NCI-H748 (cell line): ENCODE measurements around the gene MINDY4.

Experiments
- DNase-seq: peaks from one replicate; lab custom pipeline; 2025; ENCODE audit not compliant: unreplicated experiment; lab: John Stamatoyannopoulos, UW

MINDY4 gene

GRCh38 chr7:30771880-30772425, 736 bp downstream of the MINDY4 start:
- peak; percentile 69 for DNase-seq

GRCh38 chr7:30772984-30773383, 1.8 kb downstream of the MINDY4 start:
- no peak for DNase-seq

GRCh38 chr7:30775992-30776391, 4.8 kb downstream of the MINDY4 start:
- DNase-seq, result no peak

GRCh38 chr7:30776971-30777370, 5.8 kb downstream of the MINDY4 start:
- no peak for DNase-seq

DNA sequence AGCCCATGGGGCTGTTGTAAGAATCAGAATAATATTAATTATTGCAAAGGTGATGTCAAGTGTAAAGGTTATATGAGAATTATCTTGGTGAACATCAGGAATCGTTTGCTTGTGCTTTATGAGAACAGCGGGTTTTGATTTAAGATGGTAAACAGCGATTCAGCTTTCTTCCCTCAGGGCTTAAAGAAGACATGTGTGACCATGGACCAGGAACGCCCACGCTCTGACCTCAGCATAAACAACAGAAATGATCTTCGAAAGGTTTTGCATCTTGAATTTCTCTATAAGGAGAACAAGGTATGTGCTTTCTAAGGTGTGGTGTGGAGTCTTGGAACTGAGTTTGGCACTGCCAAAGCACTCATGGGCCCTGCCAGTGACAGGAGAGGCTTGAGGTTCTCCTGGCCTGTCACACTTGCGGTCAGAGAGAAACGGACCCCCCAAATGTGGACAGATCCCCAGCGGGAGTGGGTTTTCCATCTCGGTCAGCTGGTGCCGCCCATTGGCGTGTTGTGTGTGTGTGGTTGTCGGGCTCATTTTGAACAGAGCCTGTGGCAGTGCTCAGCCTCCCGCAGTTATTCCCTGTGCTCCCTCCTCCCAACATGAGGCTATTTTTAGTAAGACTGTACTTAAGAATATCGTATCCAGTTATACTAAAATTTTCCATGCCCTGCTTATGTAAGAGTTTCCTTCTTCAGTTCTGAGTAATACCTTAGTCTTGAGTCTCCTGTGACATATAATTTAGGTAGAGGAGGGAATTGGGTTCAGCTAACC, 7.2 kb downstream of the MINDY4 start:
- DNase-seq, result no peak

DNA sequence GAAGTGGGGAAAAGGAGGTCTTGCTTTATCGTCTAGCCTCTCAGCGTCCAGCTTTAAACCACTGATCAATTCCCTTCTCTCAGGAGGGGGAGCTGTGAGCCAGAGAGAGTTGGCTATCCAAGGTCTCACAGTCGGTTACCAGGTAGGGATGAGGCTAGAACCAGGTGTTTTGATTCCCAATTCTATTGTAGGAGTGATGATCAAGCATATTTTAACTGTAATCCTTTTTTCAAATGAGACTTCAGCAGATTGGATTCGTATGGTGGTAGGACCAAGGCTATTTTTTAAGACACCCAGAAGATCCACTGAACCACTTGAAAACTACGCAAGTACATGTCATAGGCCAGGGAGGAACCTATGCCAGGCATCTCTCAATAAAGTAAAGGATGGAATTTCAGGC, 8.4 kb downstream of the MINDY4 start:
- DNase-seq, result no peak

DNA sequence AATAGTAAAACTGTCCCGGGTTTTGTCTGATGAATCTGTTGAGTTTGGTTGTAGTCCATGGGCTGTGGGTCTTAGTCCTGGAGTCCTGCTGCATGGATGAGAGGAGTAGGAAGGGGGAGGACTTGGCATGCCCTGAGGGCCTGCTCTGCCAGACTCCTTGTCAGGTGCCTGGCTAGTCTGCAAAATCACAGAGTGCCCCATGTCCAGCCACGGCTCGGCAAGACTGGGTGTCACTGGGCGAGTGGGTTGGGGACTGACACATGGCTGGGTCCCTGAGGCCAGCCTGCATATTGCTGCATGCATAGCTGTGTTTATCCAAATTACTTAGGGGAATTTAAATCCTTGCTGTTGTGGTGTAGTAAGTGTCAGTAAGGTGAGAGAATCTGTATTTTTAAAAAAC, 9.7 kb downstream of the MINDY4 start:
- DNase-seq, result no peak

DNA sequence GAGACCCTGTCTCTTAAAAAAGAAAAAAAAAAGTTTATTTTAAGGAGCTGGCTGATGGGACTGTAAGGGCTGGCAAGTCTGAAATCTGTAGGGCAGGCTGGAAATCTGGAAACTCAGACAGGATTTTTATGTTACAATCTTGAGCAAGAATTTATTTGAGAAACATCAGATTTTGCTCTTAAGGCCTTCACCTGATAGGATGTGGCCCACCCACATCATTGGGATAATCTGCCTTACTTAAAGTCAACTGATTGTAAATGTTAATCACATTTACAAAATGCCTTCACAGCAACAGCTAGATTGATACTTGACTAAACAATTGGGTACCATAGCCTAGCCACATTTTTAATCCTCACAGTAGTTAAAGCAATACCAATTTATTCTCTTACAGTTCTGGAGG, 11.5 kb downstream of the MINDY4 start:
- DNase-seq, result no peak

GRCh38 chr7:30785786-30786185, 14.6 kb downstream of the MINDY4 start:
- no peak for DNase-seq

DNA sequence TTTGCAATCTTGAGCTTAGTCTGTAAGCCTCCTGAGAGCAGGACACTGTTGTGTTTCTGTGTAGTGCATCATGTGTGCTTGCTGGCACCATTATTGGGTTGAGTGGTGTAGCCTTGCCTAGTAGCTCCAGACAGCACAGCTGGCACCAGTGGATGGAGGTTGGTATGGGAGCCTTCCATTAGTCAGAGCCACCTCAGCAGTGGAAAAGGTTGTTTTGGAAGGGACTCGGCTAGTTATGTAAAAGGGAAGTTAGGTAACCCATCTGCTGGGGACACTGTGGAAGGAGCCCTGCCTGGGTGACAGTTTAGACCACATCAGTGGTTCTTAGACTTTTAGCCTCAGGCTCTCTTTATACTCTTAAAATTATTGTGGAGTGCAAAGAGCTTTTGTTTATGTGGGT, 16.3 kb downstream of the MINDY4 start:
- DNase-seq, result no peak

GRCh38 chr7:30788640-30789333, 17.6 kb downstream of the MINDY4 start:
- DNase-seq, result no peak

DNA sequence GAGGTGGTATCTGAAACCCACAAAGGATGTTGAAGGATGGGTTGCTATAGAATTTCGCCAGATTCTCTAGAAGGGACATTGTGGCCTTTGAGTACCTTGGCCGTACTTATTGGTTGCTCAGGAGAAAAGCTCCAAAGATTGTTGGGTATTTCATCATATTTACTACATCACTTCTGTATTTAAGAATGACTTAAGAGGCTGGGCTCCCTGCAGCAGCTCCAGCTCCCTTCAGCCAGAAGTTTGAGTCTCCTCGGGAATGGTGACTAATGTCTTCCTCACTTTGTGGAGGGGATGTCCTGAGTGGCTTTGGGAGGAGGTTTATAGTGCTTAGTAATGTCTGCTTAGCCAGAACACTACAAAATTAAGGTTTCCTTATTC, 18.1 kb downstream of the MINDY4 start:
- DNase-seq, result no peak

GRCh38 chr7:30790356-30790755, 19.1 kb downstream of the MINDY4 start:
- no peak for DNase-seq

DNA sequence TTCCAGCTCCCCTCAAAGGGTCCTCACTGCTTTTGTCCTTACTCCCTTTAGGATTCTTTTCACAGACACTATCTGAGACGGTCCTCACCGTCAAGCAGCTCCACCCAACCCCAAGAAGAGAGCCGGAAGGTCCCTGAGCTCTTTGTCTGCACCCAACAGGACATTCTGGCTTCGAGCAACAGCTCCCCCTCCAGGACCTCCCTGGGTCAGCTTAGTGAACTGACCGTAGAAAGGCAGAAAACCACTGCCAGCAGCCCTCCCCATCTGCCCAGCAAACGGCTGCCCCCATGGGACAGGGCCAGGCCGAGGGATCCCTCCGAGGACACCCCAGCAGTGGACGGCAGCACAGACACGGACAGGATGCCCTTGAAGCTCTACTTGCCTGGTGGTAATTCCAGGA, 19.9 kb downstream of the MINDY4 start:
- DNase-seq, result no peak

DNA sequence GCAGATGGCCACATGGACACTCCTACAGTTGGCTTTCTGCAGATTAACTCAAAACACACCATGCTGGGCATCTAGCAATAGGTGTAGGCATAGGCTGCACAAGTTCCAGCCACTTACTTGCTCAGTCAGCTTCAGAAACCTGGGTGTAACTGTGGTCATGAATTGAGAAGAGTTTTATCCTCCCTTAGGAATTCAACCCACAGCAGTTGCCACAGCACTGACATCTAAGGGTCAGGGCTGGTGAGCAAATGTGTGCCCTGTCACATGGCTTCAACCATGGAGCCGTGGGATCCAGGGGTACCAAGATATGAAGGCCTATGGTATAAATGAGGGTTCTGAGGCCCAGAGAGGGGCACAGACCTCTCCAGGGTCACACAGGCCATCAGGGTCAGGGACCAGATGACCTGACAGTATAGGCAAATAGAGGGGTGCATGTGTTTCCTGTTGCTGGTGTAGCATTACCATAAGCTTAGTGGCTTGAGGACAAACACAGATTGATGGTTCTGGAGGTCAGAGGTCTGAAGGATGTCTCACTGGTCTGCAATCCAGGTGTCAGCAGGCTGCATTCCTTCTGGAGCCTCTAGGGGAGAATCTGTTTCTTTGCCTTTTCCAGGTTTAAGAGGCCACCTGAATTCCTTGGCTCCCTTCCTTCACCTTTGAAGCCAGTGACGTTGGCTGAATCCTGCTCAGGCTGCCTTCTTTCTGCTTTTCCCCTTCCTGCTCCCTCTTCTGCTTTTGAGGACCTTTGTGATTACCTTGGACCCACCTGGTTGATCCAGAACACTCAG, 24.1 kb downstream of the MINDY4 start:
- DNase-seq, result no peak

DNA sequence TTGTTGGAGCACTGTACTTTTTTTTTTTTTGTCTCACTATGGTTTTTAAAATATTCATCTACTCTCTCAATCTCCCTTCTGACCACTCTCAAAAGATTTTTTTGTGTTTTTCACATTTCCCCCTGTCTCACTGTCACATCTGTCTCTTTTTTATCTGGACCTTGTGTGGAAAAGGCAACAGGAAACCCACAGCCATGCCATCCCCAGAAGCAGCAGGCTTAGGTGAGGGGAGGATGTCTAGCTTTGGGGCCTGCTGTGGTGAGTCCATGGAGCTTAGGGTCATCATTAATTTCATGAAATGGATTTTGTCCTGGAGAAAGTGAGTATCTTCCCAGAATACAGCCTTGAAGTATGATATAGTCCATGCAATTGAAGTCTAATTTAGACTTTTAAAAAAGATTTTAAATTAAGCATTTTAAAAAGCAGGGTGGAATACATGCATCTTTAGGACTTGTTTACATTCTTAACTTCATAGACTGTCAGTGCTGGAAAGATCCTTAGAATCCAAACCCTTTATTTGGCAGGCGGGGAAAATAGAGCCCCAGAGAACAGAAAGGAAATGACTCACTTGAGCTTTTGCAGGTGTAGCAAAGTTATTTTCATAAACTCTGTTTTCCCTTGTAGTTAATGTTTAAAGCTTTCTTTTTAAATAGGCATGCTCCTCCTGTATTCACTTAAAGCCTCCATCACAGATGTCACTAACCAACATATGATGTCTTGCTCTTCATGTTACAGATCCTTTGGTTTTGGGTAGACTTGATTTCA, 25.1 kb downstream of the MINDY4 start:
- no peak for DNase-seq

- DNase-seq, result no peak
Observed at GRCh38 chr7:30797176-30798040, 26.2 kb downstream of the MINDY4 start.

DNA sequence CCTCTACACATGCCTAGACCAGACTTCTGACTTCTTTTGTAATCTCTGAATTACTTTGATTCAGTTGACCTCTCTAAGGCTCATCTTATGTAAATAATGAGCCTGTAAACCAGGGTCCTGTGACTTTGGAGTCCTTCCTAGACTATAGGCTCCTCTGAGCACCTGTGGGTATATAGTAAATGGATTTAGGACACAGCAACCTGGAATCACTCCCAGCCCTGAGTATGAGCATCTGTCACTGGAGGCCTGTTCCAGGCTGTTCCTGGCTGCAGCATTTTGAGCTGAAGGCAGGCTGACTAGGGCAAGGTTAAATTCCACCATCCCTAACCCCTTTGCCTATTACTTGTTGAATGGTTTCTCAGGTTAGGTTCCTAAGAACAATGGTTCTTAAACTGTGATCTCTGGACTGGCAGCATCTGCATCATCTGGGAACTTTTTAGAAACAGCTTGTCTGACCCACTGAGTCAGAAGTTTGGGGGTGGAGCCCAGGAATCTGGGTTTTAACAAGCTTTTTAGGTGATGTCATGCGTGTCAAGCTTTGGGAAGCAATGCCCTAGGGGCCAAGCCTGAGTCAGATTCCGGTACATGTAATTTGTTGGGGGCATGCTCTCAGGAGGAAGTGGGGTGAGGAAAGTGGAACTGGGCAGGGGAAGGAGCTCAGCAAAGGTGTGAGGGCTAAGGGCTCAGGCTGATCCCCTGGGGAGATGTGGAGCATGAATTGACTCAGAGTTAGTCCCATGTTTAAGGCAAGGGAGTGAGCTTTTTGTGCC, 28.2 kb downstream of the MINDY4 start:
- no peak for DNase-seq

DNA sequence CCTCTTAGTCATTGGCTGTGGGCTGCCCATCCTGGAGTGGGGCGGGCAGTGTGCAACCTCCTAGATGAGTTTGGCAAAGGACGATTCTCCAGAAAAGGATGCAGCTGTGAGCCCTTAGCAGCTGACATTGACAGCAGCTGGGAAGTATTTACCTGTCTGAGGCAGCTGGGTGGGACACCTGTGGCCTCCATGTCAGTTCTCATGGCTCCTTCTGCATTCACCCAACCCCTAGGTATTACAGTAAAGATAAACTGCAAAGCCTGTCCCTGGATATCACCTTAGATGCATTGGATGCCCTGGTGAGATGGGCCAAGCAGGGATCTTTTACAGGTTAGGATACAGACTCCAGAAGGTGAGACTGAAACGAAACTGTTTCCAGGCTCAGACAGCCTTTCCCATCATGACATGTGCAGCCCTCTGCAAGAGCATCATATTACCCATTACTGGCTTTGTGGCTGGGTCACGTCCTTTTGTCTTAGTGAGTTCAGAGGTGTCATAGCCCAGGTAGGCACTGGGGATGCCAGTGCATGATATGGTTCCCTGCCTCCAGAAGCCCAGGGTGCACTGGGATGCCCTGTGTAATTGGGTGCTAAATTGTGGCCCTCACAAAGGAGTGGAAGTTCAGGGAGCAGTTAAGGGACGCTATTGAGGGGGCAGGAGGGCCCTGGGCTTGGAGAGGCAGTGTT, 28.9 kb downstream of the MINDY4 start:
- DNase-seq, result peak; percentile 13
